ENCODE measurements around the gene BEND3.
"Not testable (repeated sequence)": the region's sequence is repeated elsewhere in the genome, so short reads cannot be mapped to it uniquely, and the experiment has no call there.

Gene BEND3

GRCh38 chr6:107047807-107048206, 67.5 kb downstream of the BEND3 start:
- H3K9me3 ChIP-seq (ENCODE audit: control insufficient read depth, low read length) = no peaks in the 10 kb centered on the region
- H3K36me3 ChIP-seq (ENCODE audit: control insufficient read depth, insufficient read depth, low read length) = no peaks in the 10 kb centered on the region
- no peaks in the 10 kb centered on the region for H3K27me3 ChIP-seq (ENCODE audit: control insufficient read depth, insufficient read depth, low read length)
- H3K9ac ChIP-seq (ENCODE audit: low read length) = no peak overlapping the region
- no peak overlapping the region for H3K4me3 ChIP-seq (ENCODE audit: low read length)
- H3K4me1 ChIP-seq (ENCODE audit: control insufficient read depth, insufficient read depth, low read length) = peaks cover 4% of the 10 kb centered on the region

- peaks cover 10% of the 10 kb centered on the region for H3K4me1 ChIP-seq (ENCODE audit: control insufficient read depth, insufficient read depth, low read length)
- H3K36me3 ChIP-seq (ENCODE audit: control insufficient read depth, insufficient read depth, low read length) = no peaks in the 10 kb centered on the region
- H3K27me3 ChIP-seq (ENCODE audit: control insufficient read depth, insufficient read depth, low read length) = no peaks in the 10 kb centered on the region
- no peaks in the 10 kb centered on the region for H3K9me3 ChIP-seq (ENCODE audit: control insufficient read depth, low read length)
- no peak overlapping the region for H3K4me3 ChIP-seq (ENCODE audit: low read length)
- H3K9ac ChIP-seq (ENCODE audit: low read length) = no peak overlapping the region
Measured at GRCh38 chr6:107045826-107046675, 69.3 kb downstream of the BEND3 start.

- Histone ChIP-seq H3K4me1 (ENCODE audit: control insufficient read depth, insufficient read depth, low read length) (peaks cover 8% of the 10 kb centered on the region), H3K27me3 (ENCODE audit: control insufficient read depth, insufficient read depth, low read length) (no peaks in the 10 kb centered on the region), H3K9me3 (ENCODE audit: control insufficient read depth, low read length) (no peaks in the 10 kb centered on the region), H3K36me3 (ENCODE audit: control insufficient read depth, insufficient read depth, low read length) (no peaks in the 10 kb centered on the region), H3K9ac (ENCODE audit: low read length) (no peak overlapping the region), H3K4me3 (ENCODE audit: low read length) (no peak overlapping the region)
Measured at GRCh38 chr6:107033126-107033525, 82.2 kb downstream of the BEND3 start.

GRCh38 chr6:107032051-107032450, 83.3 kb downstream of the BEND3 start:
- no peaks in the 10 kb centered on the region for H3K9me3 ChIP-seq (ENCODE audit: control insufficient read depth, low read length)
- H3K4me3 ChIP-seq (ENCODE audit: low read length) = no peak overlapping the region
- H3K36me3 ChIP-seq (ENCODE audit: control insufficient read depth, insufficient read depth, low read length) = no peaks in the 10 kb centered on the region
- no peaks in the 10 kb centered on the region for H3K27me3 ChIP-seq (ENCODE audit: control insufficient read depth, insufficient read depth, low read length)
- H3K9ac ChIP-seq (ENCODE audit: low read length) = no peak overlapping the region
- H3K4me1 ChIP-seq (ENCODE audit: control insufficient read depth, insufficient read depth, low read length) = peaks cover 8% of the 10 kb centered on the region

GRCh38 chr6:107030151-107030550, 85.2 kb downstream of the BEND3 start:
- H3K36me3 ChIP-seq (ENCODE audit: control insufficient read depth, insufficient read depth, low read length) = no peaks in the 10 kb centered on the region
- no peaks in the 10 kb centered on the region for H3K9me3 ChIP-seq (ENCODE audit: control insufficient read depth, low read length)
- no peak overlapping the region for H3K4me3 ChIP-seq (ENCODE audit: low read length)
- H3K27me3 ChIP-seq (ENCODE audit: control insufficient read depth, insufficient read depth, low read length) = no peaks in the 10 kb centered on the region
- peaks cover 8% of the 10 kb centered on the region for H3K4me1 ChIP-seq (ENCODE audit: control insufficient read depth, insufficient read depth, low read length)
- no peak overlapping the region for H3K9ac ChIP-seq (ENCODE audit: low read length)

GRCh38 chr6:107026965-107027364, 88.3 kb downstream of the BEND3 start:
- Histone ChIP-seq H3K36me3 (ENCODE audit: control insufficient read depth, insufficient read depth, low read length) (no peaks in the 10 kb centered on the region), H3K4me1 (ENCODE audit: control insufficient read depth, insufficient read depth, low read length) (peaks cover 12% of the 10 kb centered on the region), H3K9ac (ENCODE audit: low read length) (no peak overlapping the region), H3K4me3 (ENCODE audit: low read length) (no peak overlapping the region), H3K27me3 (ENCODE audit: control insufficient read depth, insufficient read depth, low read length) (no peaks in the 10 kb centered on the region), H3K9me3 (ENCODE audit: control insufficient read depth, low read length) (no peaks in the 10 kb centered on the region)

- H3K9me3 ChIP-seq (ENCODE audit: control insufficient read depth, low read length) = no peaks in the 10 kb centered on the region
- H3K9ac ChIP-seq (ENCODE audit: low read length) = no peak overlapping the region
- no peaks in the 10 kb centered on the region for H3K36me3 ChIP-seq (ENCODE audit: control insufficient read depth, insufficient read depth, low read length)
- H3K4me3 ChIP-seq (ENCODE audit: low read length) = no peak overlapping the region
- no peaks in the 10 kb centered on the region for H3K27me3 ChIP-seq (ENCODE audit: control insufficient read depth, insufficient read depth, low read length)
- H3K4me1 ChIP-seq (ENCODE audit: control insufficient read depth, insufficient read depth, low read length) = peaks cover 15% of the 10 kb centered on the region
Measured at GRCh38 chr6:107021446-107022185, 93.7 kb downstream of the BEND3 start.

- Histone ChIP-seq H3K9ac (ENCODE audit: low read length) (no peak overlapping the region), H3K36me3 (ENCODE audit: control insufficient read depth, insufficient read depth, low read length) (no peaks in the 10 kb centered on the region), H3K27me3 (ENCODE audit: control insufficient read depth, insufficient read depth, low read length) (no peaks in the 10 kb centered on the region), H3K4me1 (ENCODE audit: control insufficient read depth, insufficient read depth, low read length) (peaks cover 15% of the 10 kb centered on the region), H3K4me3 (ENCODE audit: low read length) (no peak overlapping the region), H3K9me3 (ENCODE audit: control insufficient read depth, low read length) (no peaks in the 10 kb centered on the region)
Measured at GRCh38 chr6:107020239-107020638, 95.1 kb downstream of the BEND3 start.

GRCh38 chr6:107019628-107020027, 95.7 kb downstream of the BEND3 start:
- not testable (repeated sequence) for H3K9ac ChIP-seq (ENCODE audit: low read length); H3K27me3 ChIP-seq (ENCODE audit: control insufficient read depth, insufficient read depth, low read length); H3K4me3 ChIP-seq (ENCODE audit: low read length); H3K36me3 ChIP-seq (ENCODE audit: control insufficient read depth, insufficient read depth, low read length); H3K9me3 ChIP-seq (ENCODE audit: control insufficient read depth, low read length)
- peaks cover 15% of the 10 kb centered on the region for H3K4me1 ChIP-seq (ENCODE audit: control insufficient read depth, insufficient read depth, low read length)

GRCh38 chr6:107019047-107019446, 96.3 kb downstream of the BEND3 start:
- H3K9ac ChIP-seq (ENCODE audit: low read length) = no peak overlapping the region
- peaks cover 15% of the 10 kb centered on the region for H3K4me1 ChIP-seq (ENCODE audit: control insufficient read depth, insufficient read depth, low read length)
- no peaks in the 10 kb centered on the region for H3K36me3 ChIP-seq (ENCODE audit: control insufficient read depth, insufficient read depth, low read length)
- H3K27me3 ChIP-seq (ENCODE audit: control insufficient read depth, insufficient read depth, low read length) = no peaks in the 10 kb centered on the region
- H3K4me3 ChIP-seq (ENCODE audit: low read length) = no peak overlapping the region
- no peaks in the 10 kb centered on the region for H3K9me3 ChIP-seq (ENCODE audit: control insufficient read depth, low read length)

All from mucosa of stomach (tissue), 1 donor.